Retinal pigment epithelial cell (primary cell): ENCODE data around the gene EEPD1.

ENCODE experiments used
- DNase-seq: peaks from one replicate; pipeline ENCODE4 v3.0.0-alpha.2; 2010; ENCODE audit warnings: low read depth
- H3K4me3 ChIP-seq: 2 replicates; pipeline ENCODE4 v1.5.1; 2011; ENCODE audit warnings: mild to moderate bottlenecking, low read length, control low read depth, moderate library complexity
- CTCF ChIP-seq: conservative IDR thresholded peaks from 2 replicates; pipeline ENCODE4 v1.5.1; 2011; ENCODE audit warnings: low read depth, low read length, control low read depth, inconsistent platforms

The EEPD1 gene

GRCh38 chr7:36112969-36113368 lies 40.1 kb upstream of the EEPD1 start:
- H3K4me3 ChIP-seq: no peak overlapping the region
- no peak for DNase-seq
- TF ChIP-seq CTCF: no peak

- no peak overlapping the region for H3K4me3 ChIP-seq
- no peak for DNase-seq
- TF ChIP-seq CTCF: no peak
Measured at GRCh38 chr7:36114355-36114754, 38.7 kb upstream of the EEPD1 start.

GRCh38 chr7:36115448-36116321 lies 37.4 kb upstream of the EEPD1 start:
- no peak for TF ChIP-seq CTCF
- peak; percentile 79 for DNase-seq
- no peak overlapping the region for H3K4me3 ChIP-seq

GRCh38 chr7:36116347-36117202 lies 36.5 kb upstream of the EEPD1 start:
- no peak overlapping the region for H3K4me3 ChIP-seq
- no peak for DNase-seq
- TF ChIP-seq CTCF: no peak

- no peak for TF ChIP-seq CTCF
- no peak overlapping the region for H3K4me3 ChIP-seq
- no peak for DNase-seq
Measured at GRCh38 chr7:36117203-36117840, 35.7 kb upstream of the EEPD1 start.

GRCh38 chr7:36118344-36118743 lies 34.7 kb upstream of the EEPD1 start:
- no peak for DNase-seq
- no peak overlapping the region for H3K4me3 ChIP-seq
- no peak for TF ChIP-seq CTCF
